AG09319 (cell line): ENCODE data around the gene SNUPN.
"Not testable (repeated sequence)": the region's sequence is repeated elsewhere in the genome, so short reads cannot be mapped to it uniquely, and the experiment has no call there.

Experiments used
- DNase-seq: peaks from one replicate; pipeline ENCODE4 v3.0.0-alpha.2; 2010; ENCODE audit warnings: low read depth; ENCODE audit errors: extremely low read depth
- TF ChIP-seq, protein P1 (sequence below): IDR thresholded peaks from 2 replicates; pipeline ENCODE4 v1.5.1; 2011; ENCODE audit warnings: low read depth, mild to moderate bottlenecking, inconsistent platforms, low read length, moderate library complexity

SNUPN gene

DNA sequence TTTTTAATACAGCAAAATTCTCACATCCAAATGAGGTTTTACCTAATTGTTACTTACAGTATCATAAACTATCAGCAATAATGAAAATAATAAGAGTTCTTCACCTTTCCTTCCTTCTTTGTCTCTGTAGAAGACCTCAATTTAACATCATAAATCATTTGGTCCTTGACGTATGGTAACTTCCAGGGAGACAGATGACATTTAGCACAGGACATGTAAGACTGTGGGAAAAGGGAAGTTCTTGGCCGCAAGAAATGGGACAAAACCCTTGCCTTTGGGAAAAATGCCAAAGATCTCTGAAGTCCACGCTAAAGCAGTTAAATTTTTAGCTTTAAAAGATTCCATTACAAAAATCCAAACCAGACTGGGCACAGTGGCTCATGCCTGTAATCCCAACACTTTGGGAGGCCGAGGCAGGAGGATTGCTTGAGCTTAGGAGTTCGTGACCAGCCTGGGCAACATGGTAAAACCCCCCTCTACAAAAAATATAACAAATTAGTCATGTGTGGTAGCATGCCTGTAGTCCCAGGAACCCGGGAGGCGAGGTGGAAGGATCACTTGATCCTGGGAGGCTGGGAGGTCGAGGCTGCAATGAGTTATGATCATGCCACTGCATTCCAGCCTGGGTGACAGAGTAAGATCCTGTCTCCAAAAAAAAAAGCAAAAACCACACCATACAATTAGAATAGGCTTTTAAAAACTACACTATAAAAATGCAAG is 55.2 kb downstream of the SNUPN start:
- TF ChIP-seq, protein P1, sequence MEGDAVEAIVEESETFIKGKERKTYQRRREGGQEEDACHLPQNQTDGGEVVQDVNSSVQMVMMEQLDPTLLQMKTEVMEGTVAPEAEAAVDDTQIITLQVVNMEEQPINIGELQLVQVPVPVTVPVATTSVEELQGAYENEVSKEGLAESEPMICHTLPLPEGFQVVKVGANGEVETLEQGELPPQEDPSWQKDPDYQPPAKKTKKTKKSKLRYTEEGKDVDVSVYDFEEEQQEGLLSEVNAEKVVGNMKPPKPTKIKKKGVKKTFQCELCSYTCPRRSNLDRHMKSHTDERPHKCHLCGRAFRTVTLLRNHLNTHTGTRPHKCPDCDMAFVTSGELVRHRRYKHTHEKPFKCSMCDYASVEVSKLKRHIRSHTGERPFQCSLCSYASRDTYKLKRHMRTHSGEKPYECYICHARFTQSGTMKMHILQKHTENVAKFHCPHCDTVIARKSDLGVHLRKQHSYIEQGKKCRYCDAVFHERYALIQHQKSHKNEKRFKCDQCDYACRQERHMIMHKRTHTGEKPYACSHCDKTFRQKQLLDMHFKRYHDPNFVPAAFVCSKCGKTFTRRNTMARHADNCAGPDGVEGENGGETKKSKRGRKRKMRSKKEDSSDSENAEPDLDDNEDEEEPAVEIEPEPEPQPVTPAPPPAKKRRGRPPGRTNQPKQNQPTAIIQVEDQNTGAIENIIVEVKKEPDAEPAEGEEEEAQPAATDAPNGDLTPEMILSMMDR, result no peak
- no peak for DNase-seq

DNA sequence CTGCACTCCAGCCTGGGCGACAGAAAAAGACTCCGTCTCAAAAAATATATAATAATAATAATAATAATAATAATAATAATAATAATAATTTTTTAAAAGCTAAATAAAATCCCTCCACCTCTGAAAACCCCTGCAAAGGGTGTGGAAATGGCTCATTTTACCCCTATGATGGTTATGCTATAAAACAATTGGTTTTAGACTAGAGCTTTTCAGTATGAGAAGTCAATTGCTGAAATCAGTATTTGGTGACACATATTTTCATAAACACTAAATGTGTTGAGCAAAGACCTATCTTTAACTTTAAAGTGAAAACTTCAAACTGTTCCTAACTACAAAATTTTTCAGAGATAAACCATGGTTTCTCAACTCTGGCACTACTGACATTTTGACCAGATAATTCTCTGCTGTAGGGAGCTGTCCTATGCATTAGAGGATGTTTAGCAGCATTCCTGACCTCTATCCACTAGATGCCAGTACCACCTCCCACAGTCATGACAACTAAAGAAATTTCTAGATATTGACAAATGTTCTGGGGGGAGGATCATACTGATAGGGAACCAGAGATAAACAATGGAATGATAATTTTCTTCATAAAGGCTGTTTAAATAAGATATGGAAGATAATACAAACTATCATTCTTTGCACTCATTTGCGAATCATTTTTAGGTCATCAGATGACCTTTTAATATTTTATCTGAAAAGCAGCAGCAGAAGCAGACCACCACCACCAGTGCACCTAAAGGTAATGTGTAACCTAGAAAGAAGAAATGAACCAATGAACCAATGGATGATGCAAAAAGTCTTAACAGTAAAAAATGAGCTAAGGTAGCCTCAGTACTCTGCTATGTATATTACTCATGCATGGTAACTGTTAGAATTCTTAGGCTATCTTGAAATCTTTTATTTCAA is 60.2 kb downstream of the SNUPN start:
- TF ChIP-seq, protein P1, result no peak
- DNase-seq, result no peak

DNA sequence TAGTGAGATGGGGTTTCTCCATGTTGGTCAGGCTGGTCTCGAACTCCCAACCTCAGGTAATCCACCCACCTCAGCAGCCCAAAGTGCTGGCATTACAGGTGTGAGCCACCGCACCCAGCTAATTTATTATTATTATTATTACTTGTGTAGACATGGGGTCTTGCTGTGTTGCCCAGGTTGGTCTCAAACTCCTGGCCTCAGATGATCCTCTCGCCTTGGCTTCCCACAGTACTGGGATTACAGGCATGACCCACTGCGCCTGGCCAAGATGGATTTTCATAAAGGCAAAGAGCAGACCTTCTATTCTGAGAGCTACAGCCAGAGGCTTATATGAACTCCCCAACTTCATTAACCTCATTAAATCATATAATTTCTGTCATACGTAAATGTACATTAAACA is 63.6 kb downstream of the SNUPN start:
- TF ChIP-seq, protein P1, result no peak
- no peak for DNase-seq

DNA sequence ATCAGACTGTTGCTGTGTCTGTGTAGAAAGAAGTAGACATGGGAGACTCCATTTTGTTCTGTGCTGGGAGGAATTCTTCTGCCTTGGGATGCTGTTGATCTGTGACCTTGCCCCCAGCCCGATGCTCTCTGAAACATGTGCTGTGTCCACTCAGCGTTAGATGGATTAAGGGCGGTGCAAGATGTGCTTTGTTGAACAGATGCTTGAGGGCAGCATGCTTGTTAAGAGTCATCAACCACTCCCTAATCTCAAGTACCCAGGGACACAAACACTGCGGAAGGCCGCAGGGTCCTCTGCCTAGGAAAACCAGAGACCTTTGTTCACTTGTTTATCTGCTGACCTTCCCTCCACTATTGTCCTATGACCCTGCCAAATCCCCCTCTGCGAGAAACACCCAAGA is 66.2 kb downstream of the SNUPN start:
- not testable (repeated sequence) for DNase-seq

DNA sequence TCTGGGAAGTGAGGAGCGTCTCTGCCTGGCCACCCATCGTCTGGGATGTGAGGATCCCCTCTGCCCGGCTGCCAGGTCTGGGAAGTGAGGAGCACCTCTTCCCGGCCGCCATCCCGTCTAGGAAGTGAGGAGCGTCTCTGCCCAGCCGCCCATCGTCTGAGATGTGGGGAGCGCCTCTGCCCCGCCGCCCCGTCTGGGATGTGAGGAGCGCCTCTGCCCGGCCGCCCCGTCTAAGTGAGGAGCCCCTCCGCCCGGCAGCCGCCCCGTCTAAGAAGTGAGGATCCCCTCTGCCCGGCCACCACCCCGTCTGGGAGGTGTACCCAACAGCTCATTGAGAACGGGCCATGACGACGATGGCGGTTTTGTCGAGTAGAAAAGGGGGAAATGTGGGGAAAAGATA is 66.6 kb downstream of the SNUPN start:
- DNase-seq, result not testable (repeated sequence)

DNA sequence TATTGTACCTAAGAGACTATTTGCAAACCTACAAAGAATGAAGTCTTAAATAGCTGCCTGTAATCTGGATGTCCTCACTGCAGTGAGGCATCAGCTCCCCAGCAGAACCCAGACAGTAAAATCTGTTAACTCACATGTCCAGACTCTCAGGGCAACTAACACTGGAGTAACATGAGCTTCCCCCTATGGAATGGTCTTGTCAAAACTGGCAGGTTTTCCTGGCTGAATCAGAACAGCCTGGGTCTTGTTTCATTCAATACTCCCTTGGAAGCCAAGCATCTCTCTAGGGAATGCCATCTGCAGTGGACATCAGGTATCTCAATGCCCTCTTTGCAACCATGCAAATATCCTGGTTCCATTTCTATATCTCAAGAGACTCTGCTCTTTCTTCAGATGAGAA is 70.8 kb downstream of the SNUPN start:
- TF ChIP-seq, protein P1, result no peak

DNA sequence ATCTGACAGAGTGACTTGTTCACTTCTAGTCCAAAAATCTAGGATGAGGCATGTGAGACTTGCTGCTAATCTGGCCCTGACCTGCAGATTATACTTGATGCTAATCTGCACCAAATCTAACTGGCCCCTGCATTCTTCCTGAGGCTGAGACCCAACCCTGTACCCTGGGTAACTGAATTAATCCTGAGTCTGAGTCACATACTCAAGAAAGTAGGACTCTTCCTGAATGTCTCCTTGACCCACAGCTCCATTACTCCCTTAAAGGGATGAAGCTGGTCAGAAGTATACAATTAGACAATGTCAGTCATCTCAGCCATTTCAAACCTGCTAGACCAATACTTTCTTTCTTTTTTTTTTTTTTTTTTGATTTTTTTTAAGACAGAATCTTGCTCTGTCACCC is 71.9 kb downstream of the SNUPN start:
- TF ChIP-seq, protein P1, result no peak

More for the DNA sequence above, 70.8 kb downstream of the SNUPN start:
- no peak for DNase-seq

DNA sequence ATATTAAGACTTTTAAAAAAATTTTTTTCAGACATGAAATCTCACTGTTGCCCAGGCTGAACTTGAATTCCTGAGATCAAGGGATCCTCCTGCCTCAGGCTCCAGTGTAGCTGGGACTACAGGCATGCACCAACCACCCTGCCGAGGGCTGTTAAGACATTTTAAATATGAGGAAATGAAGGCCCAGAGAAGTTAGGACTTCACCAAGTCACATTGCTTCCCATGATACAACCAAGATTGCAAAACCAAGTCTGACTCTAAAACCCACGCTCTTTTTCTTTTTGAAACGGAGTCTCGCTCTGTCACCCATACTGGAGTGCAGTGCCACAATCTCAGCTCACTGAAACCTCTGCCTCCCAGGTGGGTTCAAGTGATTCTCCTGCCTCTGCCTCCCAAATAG is 74.4 kb downstream of the SNUPN start:
- TF ChIP-seq, protein P1, result no peak
- no peak for DNase-seq

More for the DNA sequence above, 71.9 kb downstream of the SNUPN start:
- DNase-seq, result no peak
